H1 (cell line): ENCODE measurements around the gene CDC73. TPM values are rescaled to one million over a fixed set of nuclear protein-coding genes. Genes with fewer than 3 reads are reported as not detected.

Experiments used
- CTCF ChIA-PET: fragments of 300-600 bp; sonication (Branson Sonifier 250); formaldehyde crosslinking; loops from one replicate; lab custom pipeline; 2021; ENCODE audit not compliant: partially characterized antibody; lab: Charles Lee
- POLR2A ChIA-PET: fragments of 300-600 bp; sonication (Branson Sonifier 250); formaldehyde crosslinking; loops from one replicate; lab custom pipeline; 2021; ENCODE audit warnings: inconsistent platforms; ENCODE audit not compliant: partially characterized antibody; lab: Charles Lee
- DNase-seq, 2 experiments: peaks; one replicate each; pipeline versions ENCODE4 v3.0.0 to v3.0.0-alpha.2; 2010 to 2022; ENCODE audit warnings: low spot score in 2 of 2, low read depth in 1 of 2, mixed read lengths in 1 of 2
- FAIRE-seq: peaks from 2 replicates; lab custom pipeline; 2011; peaks lifted over from hg19 to GRCh38; lab: Jason Lieb, UNC
- H2AFZ ChIP-seq: 2 replicates; pipeline ENCODE4 v1.8.1; 2012; ENCODE audit warnings: low read length, inconsistent platforms
- H2AK5ac ChIP-seq: 2 replicates; pipeline ENCODE4 v1.6.1; 2013; ENCODE audit warnings: low read depth, low read length
- H2BK120ac ChIP-seq: replicated peaks from 2 replicates; pipeline ENCODE3; 2013; ENCODE audit warnings: low read depth, low read length, inconsistent platforms
- H2BK12ac ChIP-seq: 2 replicates; pipeline ENCODE4 v1.6.1; 2013; ENCODE audit warnings: low read depth, low read length
- H2BK15ac ChIP-seq: 2 replicates; pipeline ENCODE4 v1.6.1; 2013; ENCODE audit warnings: low read length
- H2BK20ac ChIP-seq: 2 replicates; pipeline ENCODE4 v1.6.1; 2013; ENCODE audit warnings: low read length
- H2BK5ac ChIP-seq: 2 replicates; pipeline ENCODE4 v1.6.1; 2013; ENCODE audit warnings: low read depth, low read length
- H3K14ac ChIP-seq: 2 replicates; pipeline ENCODE4 v1.6.1; 2013; ENCODE audit warnings: inconsistent platforms; ENCODE audit not compliant: insufficient read length
- H3K18ac ChIP-seq: 2 replicates; pipeline ENCODE4 v1.6.1; 2013; ENCODE audit warnings: low read length; ENCODE audit errors: extremely low read depth
- H3K23ac ChIP-seq: 2 replicates; pipeline ENCODE4 v1.6.1; 2013; ENCODE audit warnings: inconsistent platforms; ENCODE audit not compliant: insufficient read length
- H3K23me2 ChIP-seq: 2 replicates; pipeline ENCODE4 v1.6.1; 2013; ENCODE audit warnings: low read depth, low read length
- H3K27ac ChIP-seq: 2 replicates; pipeline ENCODE4 v1.6.1; 2011; ENCODE audit warnings: low read depth, low read length, inconsistent platforms
- H3K27me3 ChIP-seq, 4 experiments: replicated peaks in 1 of 4; 1 replicate in 1 of 4; 2 replicates in 3 of 4; pipeline versions ENCODE4 v1.6.1 to v1.8.1; 2011 to 2013; ENCODE audit warnings: low read length in 3 of 4, mild to moderate bottlenecking in 3 of 4, inconsistent platforms in 2 of 4, mixed read lengths in 2 of 4, moderate library complexity in 1 of 4; ENCODE audit not compliant: control insufficient read depth in 3 of 4, insufficient read depth in 3 of 4; ENCODE audit errors: extremely low read depth in 1 of 4
- H3K36me3 ChIP-seq, 4 experiments: 2 replicates each; pipeline versions ENCODE4 v1.6.1 to v1.8.1; 2011 to 2013; ENCODE audit warnings: mild to moderate bottlenecking in 4 of 4, low read length in 3 of 4, moderate library complexity in 2 of 4, control low read depth in 1 of 4, inconsistent platforms in 1 of 4; ENCODE audit not compliant: insufficient read depth in 4 of 4, control insufficient read depth in 2 of 4
- H3K4ac ChIP-seq: replicated peaks from 2 replicates; pipeline ENCODE3; 2013; ENCODE audit warnings: low read length, low read depth, mixed read lengths, inconsistent platforms; ENCODE audit not compliant: insufficient read length
- H3K4me1 ChIP-seq, 4 experiments: replicated peaks in 1 of 4; 1 replicate in 1 of 4; 2 replicates in 3 of 4; pipeline versions ENCODE4 v1.6.1 to v1.8.1; 2011 to 2013; ENCODE audit warnings: low read length in 3 of 4, inconsistent platforms in 2 of 4, mixed read lengths in 1 of 4; ENCODE audit not compliant: insufficient read depth in 4 of 4, control insufficient read depth in 3 of 4
- H3K4me2 ChIP-seq, 2 experiments: 2 replicates each; pipeline versions ENCODE4 v1.6.1 to v1.8.1; 2011 to 2013; ENCODE audit warnings: low read depth in 2 of 2, low read length in 2 of 2, control low read depth in 1 of 2, inconsistent platforms in 1 of 2, mild to moderate bottlenecking in 1 of 2; ENCODE audit not compliant: insufficient read depth in 1 of 2
- H3K4me3 ChIP-seq, 4 experiments: fragments of 200-600, 300-600 bp in 1 of 4; sonication (generic), shearing (Covaris generic), sonication (Bioruptor Twin) in 1 of 4; 2 replicates each; pipeline versions ENCODE4 v1.5.1 to v1.8.1; 2011 to 2016; ENCODE audit warnings: low read length in 4 of 4, low read depth in 3 of 4, control low read depth in 2 of 4, inconsistent platforms in 2 of 4, mild to moderate bottlenecking in 2 of 4, mixed read lengths in 1 of 4, moderate library complexity in 1 of 4; ENCODE audit not compliant: insufficient read depth in 2 of 4; ENCODE audit errors: extremely low read depth in 1 of 4
- H3K56ac ChIP-seq: replicated peaks from 2 replicates; pipeline ENCODE3; 2013; ENCODE audit warnings: low read depth, mild to moderate bottlenecking, mixed read lengths, low read length, inconsistent platforms; ENCODE audit not compliant: insufficient read length
- H3K79me1 ChIP-seq: 2 replicates; pipeline ENCODE4 v1.6.1; 2013; ENCODE audit warnings: low read depth, low read length, control low read depth
- H3K79me2 ChIP-seq, 2 experiments: 2 replicates each; pipeline versions ENCODE4 v1.6.1 to v1.8.1; 2012 to 2013; ENCODE audit warnings: low read length in 2 of 2, mild to moderate bottlenecking in 2 of 2, inconsistent platforms in 1 of 2; ENCODE audit not compliant: insufficient read depth in 2 of 2, control insufficient read depth in 1 of 2
- H3K9ac ChIP-seq, 4 experiments: replicated peaks in 1 of 4; 1 replicate in 1 of 4; 2 replicates in 3 of 4; pipeline versions ENCODE4 v1.6.1 to v1.8.1; 2011 to 2013; ENCODE audit warnings: low read depth in 3 of 4, low read length in 3 of 4, control low read depth in 2 of 4, mild to moderate bottlenecking in 2 of 4, moderate library complexity in 2 of 4, inconsistent platforms in 1 of 4; ENCODE audit errors: extremely low read depth in 1 of 4
- H3K9me3 ChIP-seq, 2 experiments: 2 replicates each; pipeline versions ENCODE4 v1.6.1 to v1.8.1; 2012 to 2013; ENCODE audit warnings: mild to moderate bottlenecking in 2 of 2, moderate library complexity in 2 of 2, control low read depth in 1 of 2, inconsistent platforms in 1 of 2, low read depth in 1 of 2, low read length in 1 of 2, mixed read lengths in 1 of 2; ENCODE audit not compliant: insufficient read depth in 2 of 2
- H4K20me1 ChIP-seq, 2 experiments: replicated peaks in 1 of 2; 2 replicates each; pipeline versions ENCODE3 to v1.8.1; 2011 to 2013; ENCODE audit warnings: inconsistent platforms in 2 of 2, low read length in 2 of 2, mild to moderate bottlenecking in 1 of 2; ENCODE audit not compliant: insufficient read depth in 2 of 2, control insufficient read depth in 1 of 2
- H4K5ac ChIP-seq: 2 replicates; pipeline ENCODE4 v1.6.1; 2013; ENCODE audit warnings: low read length, low read depth, mixed read lengths, inconsistent platforms; ENCODE audit not compliant: insufficient read length
- H4K8ac ChIP-seq: 2 replicates; pipeline ENCODE4 v1.8.0; 2013; ENCODE audit warnings: mild to moderate bottlenecking, moderate library complexity, low read length, inconsistent platforms; ENCODE audit not compliant: insufficient read depth; ENCODE audit errors: extremely low read depth
- H4K91ac ChIP-seq: replicated peaks from 2 replicates; pipeline ENCODE3; 2013; ENCODE audit warnings: low read length, mixed read lengths, inconsistent platforms; ENCODE audit not compliant: insufficient read length
- ATF3 ChIP-seq: IDR thresholded peaks from 2 replicates; pipeline ENCODE4 v1.6.1; 2011; ENCODE audit warnings: low read depth, mild to moderate bottlenecking, low read length; ENCODE audit not compliant: insufficient read depth
- RAD21 ChIP-seq, 2 experiments: IDR thresholded peaks in 1 of 2; conservative IDR thresholded peaks in 1 of 2; 2 replicates each; pipeline ENCODE4 v1.6.1; 2011; ENCODE audit warnings: low read depth in 2 of 2, low read length in 2 of 2, improper control_type of control experiment in 1 of 2, inconsistent platforms in 1 of 2, mild to moderate bottlenecking in 1 of 2, moderate library complexity in 1 of 2
- RFX5 ChIP-seq: IDR thresholded peaks from 2 replicates; pipeline ENCODE4 v1.6.1; 2011; ENCODE audit warnings: low read depth, low read length, improper control_type of control experiment, borderline replicate concordance
- SIX5 ChIP-seq: IDR thresholded peaks from 2 replicates; pipeline ENCODE4 v1.6.1; 2011; ENCODE audit warnings: mild to moderate bottlenecking, low read depth, low read length
- TEAD4 ChIP-seq: IDR thresholded peaks from 2 replicates; pipeline ENCODE4 v1.6.1; 2012; ENCODE audit warnings: low read depth, low read length, inconsistent platforms, mixed read lengths
- USF2 ChIP-seq: IDR thresholded peaks from 2 replicates; pipeline ENCODE4 v1.6.1; 2011; ENCODE audit warnings: low read length, improper control_type of control experiment
- WGBS, 2 experiments: shearing (Covaris generic) in 1 of 2; methylation state at CpG; one replicate each; pipeline versions ENCODE4 v1.1.6 to v1.1.7; 2013 to 2015; ENCODE audit warnings: low lambda C conversion rate in 2 of 2, mixed read lengths in 2 of 2, inconsistent platforms in 1 of 2, low coverage in 1 of 2, missing lambda C conversion rate in 1 of 2; ENCODE audit not compliant: insufficient replicate concordance in 2 of 2, insufficient coverage in 1 of 2, insufficient read length in 1 of 2; ENCODE audit errors: extremely low coverage in 1 of 2, missing lambda C conversion rate in 1 of 2; 5-methylcytosine and 5-hydroxymethylcytosine counted together
- polyA plus RNA-seq, 7 experiments: library from polyadenylated mRNA; depleted of rRNA in 3 of 7; stranded (reverse) in 5 of 7; unstranded in 2 of 7; fragments of >200 nt in 5 of 7; fragments of 200-250 nt in 2 of 7; gene quantifications; 1 replicate in 5 of 7; 2 replicates in 1 of 7; 4 replicates in 1 of 7; pipeline versions ENCODE4 v1.2.1 to v1.2.3, GENCODE V29; 2011 to 2013; ENCODE audit warnings: missing spikeins in 2 of 7, mixed read lengths in 2 of 7
- total RNA-seq: library from RNA; stranded (reverse); fragmentation: NEBNext Ultra II Directional; extraction: Animal tissue kit (Norgen Biotek cat#: 25700); gene quantifications from 2 replicates; pipeline ENCODE4 v1.2.1, GENCODE V29; 2021

CDC73 gene
- total and polyA plus RNA-seq, 2 of the 8 experiments (the other 6 are each of a cell fraction or from before 2014, with no cell fraction given): 9.8 to 64.0 TPM

- peaks cover 0 to 1% (median 0%) of the 10 kb centered on the region in 4 experiments; a peak in 1 of 7 replicates for H3K27me3 ChIP-seq
- no peak overlapping the region for H4K5ac ChIP-seq
- H3K36me3 ChIP-seq: no peaks in the 10 kb centered on the region
- H4K20me1 ChIP-seq: no peaks in the 10 kb centered on the region
- DNase-seq (no peak), FAIRE-seq (peak; percentile 75)
- no peak overlapping the region for H3K18ac ChIP-seq
- no peak overlapping the region for H3K23ac ChIP-seq
- no peak overlapping the region for H3K4ac ChIP-seq
- peak overlapping the region in 1 of 4 experiments; percentile 16; a peak in 1 of 8 replicates for H3K4me3 ChIP-seq
- no peaks in the 10 kb centered on the region; a peak in 1 of 4 replicates for H3K9me3 ChIP-seq
- H4K8ac ChIP-seq: 0 out of 2 replicates have a peak overlapping the region, but pooled peaks have one; percentile 59
- no peak overlapping the region for H2BK5ac ChIP-seq
- no peaks in the 10 kb centered on the region for H3K79me1 ChIP-seq
- peaks cover 0 to 17% (median 4%) of the 10 kb centered on the region in 4 experiments; a peak in 5 of 7 replicates for H3K4me1 ChIP-seq
- no peak overlapping the region for H2BK15ac ChIP-seq
- H3K14ac ChIP-seq: no peak overlapping the region
- no peak overlapping the region for H2BK20ac ChIP-seq
- H2BK120ac ChIP-seq: no peak overlapping the region
- no peak overlapping the region for H2AK5ac ChIP-seq
- ChIA-PET CTCF (interaction anchor here (1.4 to 2.0 kb wide), 4 partner anchors 8 to 43 kb away, joined by 5 to 7 read pairs (median 6); partner anchors contain the start of gene CDC73), POLR2A (interaction anchor here (1.3 to 3.0 kb wide), 3 partner anchors 9 to 55 kb away, joined by 3 to 27 read pairs (median 9); partner anchors contain the start of genes CDC73, GLRX2, RO60 and UCHL5)
- H3K56ac ChIP-seq: no peak overlapping the region
- H3K23me2 ChIP-seq: no peaks in the 10 kb centered on the region
- H3K79me2 ChIP-seq: no peaks in the 10 kb centered on the region
- H2BK12ac ChIP-seq: 0 out of 2 replicates have a peak overlapping the region, but pooled peaks have one; percentile 11
- peak overlapping the region; percentile 65 for H2AFZ ChIP-seq
- H4K91ac ChIP-seq: no peak overlapping the region
- no peak overlapping the region for H3K27ac ChIP-seq
- WGBS, 2 experiments: 59% methylated on average over 9 of the region's 9 CpGs; no CpG with 5 or more reads in 1 of the 2 experiments
- no peak overlapping the region for H3K9ac ChIP-seq
- H3K4me2 ChIP-seq: peak overlapping the region in 1 of 2 experiments; percentile 32; a peak in 2 of 4 replicates
- TF ChIP-seq SIX5: no peak
- no peak for TF ChIP-seq ATF3
- peak; percentile 97 for TF ChIP-seq TEAD4
- no peak for TF ChIP-seq RFX5
- no peak for TF ChIP-seq USF2
- TF ChIP-seq RAD21 (IDR thresholded peaks at IDR 0.05 in 1 of 2, conservative IDR thresholded peaks at IDR 0.05 in 1 of 2; ENCODE audit: low read depth in 2 of 2, low read length in 2 of 2): no peak
These were observed 8.4 kb upstream of the CDC73 start for GRCh38 chr1:193113258-193113991.
